Astrocyte of the spinal cord (primary cell): ENCODE measurements around the gene AFM.

Source experiments
- DNase-seq: peaks from one replicate; pipeline ENCODE4 v3.0.0; 2011; ENCODE audit warnings: low read depth, low spot score
- H3K4me3 ChIP-seq: 2 replicates; pipeline ENCODE4 v1.5.1; 2011; ENCODE audit warnings: low read depth, mild to moderate bottlenecking, low read length, moderate library complexity
- in situ Hi-C: cut with HindIII; loops from 2 replicates; pipeline ENCODE4 v1.10.0; 2017; ENCODE audit warnings: low sequenced_read_pairs
- TF ChIP-seq, protein P1 (sequence below): IDR thresholded peaks from 2 replicates; pipeline ENCODE4 v1.5.1; 2012; ENCODE audit warnings: low read depth, mild to moderate bottlenecking, low read length, inconsistent platforms

Gene AFM

DNA sequence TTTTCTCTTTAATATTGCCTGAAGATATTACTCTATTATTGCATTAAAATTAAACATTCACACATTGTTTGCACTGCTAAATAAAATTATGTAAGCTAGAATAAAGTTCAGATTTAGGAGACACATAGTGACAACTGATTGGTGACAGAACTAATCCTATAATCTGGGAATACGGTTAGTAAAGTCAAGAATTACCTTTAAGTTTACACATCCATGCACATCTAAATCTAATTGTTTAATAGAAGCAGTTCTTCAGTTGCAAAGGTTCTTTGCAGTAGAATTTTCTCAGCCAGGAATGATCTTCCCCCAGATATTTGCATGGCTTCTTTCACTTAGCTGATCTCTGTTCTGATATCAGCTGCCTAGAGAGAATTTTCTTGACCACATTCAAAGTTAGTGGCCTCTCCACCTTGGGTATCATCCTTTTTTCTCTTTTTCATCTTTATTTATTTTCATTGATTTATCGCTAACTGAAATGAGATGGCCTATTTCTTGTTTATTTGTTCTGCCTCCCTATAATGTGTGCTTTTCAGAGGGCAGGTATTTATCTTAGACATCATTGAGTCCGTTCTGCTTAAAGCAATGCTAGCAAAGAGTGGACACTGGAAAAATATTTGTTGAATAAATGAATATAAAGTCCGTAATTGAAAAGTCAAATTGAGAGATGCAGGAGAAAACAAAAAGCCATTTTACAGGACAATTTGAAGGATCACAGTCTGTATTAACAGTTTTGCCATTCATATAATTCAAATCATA, 32.9 kb upstream of the AFM start:
- in situ Hi-C loops: no loop called here
- TF ChIP-seq, protein P1, sequence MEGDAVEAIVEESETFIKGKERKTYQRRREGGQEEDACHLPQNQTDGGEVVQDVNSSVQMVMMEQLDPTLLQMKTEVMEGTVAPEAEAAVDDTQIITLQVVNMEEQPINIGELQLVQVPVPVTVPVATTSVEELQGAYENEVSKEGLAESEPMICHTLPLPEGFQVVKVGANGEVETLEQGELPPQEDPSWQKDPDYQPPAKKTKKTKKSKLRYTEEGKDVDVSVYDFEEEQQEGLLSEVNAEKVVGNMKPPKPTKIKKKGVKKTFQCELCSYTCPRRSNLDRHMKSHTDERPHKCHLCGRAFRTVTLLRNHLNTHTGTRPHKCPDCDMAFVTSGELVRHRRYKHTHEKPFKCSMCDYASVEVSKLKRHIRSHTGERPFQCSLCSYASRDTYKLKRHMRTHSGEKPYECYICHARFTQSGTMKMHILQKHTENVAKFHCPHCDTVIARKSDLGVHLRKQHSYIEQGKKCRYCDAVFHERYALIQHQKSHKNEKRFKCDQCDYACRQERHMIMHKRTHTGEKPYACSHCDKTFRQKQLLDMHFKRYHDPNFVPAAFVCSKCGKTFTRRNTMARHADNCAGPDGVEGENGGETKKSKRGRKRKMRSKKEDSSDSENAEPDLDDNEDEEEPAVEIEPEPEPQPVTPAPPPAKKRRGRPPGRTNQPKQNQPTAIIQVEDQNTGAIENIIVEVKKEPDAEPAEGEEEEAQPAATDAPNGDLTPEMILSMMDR: no peak
- no peak for DNase-seq
- H3K4me3 ChIP-seq: no peak overlapping the region

DNA sequence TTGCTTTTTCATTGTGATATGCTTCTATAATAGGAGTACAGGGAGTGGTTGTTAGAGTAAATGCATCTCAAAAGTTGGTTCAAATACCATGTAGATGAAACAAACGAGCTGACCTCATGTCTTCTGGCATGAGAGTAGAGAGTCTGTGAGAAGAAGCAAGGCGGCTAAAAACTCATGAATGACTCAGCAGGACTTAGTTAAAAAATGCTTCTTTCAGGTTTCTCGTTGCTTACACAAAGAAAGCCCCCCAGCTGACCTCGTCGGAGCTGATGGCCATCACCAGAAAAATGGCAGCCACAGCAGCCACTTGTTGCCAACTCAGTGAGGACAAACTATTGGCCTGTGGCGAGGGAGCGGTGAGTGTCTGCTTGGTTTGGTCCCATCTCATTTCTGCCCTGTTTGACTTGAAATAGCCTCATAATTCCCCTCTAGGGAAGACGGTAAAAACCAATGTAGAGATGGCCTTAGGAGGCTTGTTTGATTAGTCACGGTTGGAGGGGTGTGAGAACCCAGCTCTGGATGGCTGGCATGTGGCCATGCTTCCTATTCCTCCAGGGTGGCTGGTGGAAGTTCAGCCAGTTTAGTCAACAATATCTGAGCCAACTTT, 31.0 kb upstream of the AFM start:
- in situ Hi-C loops: no loop called here
- TF ChIP-seq, protein P1: no peak
- H3K4me3 ChIP-seq: peak overlapping the region; percentile 13
- DNase-seq: peak; percentile 97

DNA sequence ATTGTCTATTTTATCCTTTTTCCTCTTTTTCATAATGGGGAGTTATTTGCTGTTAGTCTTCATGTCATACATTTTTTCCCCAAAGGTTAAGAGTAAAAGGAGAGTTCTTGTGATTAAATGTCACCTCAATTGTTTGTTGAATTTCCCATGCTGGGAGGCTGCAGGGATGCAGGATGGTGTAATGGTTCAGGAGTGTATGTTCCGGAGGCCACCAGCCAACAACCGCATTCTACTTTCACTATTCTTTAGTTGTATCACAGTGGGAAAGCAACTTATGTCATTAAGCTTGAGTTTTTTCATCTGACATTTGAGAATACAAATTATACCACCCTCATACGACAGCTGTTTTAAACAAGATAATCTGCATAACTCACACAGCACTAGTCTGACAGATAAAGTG, 30.1 kb upstream of the AFM start:
- TF ChIP-seq, protein P1: no peak
- no peak overlapping the region for H3K4me3 ChIP-seq
- in situ Hi-C loops: no loop called here
- peak; percentile 93 for DNase-seq

DNA sequence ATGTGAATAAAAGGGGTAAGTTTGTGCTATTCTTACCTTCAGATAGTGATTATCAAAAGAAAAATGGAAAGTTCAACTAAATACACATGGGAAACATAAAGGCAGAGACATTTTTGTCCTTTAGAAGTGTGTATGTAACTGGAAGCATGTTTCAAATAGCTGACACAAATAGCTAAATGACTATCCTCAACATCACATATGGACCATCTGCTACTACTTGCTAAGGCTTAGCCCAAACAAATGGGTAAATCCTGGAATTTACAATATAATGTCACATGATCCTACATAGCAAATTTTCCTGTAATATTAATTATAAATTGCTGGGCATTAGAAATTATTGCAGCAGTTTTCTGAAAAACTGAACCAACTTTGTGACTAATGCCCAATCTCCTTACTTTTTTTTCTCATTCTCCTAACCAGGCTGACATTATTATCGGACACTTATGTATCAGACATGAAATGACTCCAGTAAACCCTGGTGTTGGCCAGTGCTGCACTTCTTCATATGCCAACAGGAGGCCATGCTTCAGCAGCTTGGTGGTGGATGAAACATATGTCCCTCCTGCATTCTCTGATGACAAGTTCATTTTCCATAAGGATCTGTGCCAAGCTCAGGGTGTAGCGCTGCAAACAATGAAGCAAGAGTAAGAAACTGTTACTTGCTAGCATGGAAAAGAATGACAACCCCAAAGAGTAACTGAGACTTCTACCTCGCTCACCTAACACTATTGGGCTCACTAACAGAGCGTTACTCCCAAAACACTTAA, 29.4 kb upstream of the AFM start:
- in situ Hi-C loops: no loop called here
- no peak for DNase-seq
- TF ChIP-seq, protein P1: no peak
- H3K4me3 ChIP-seq: no peak overlapping the region

DNA sequence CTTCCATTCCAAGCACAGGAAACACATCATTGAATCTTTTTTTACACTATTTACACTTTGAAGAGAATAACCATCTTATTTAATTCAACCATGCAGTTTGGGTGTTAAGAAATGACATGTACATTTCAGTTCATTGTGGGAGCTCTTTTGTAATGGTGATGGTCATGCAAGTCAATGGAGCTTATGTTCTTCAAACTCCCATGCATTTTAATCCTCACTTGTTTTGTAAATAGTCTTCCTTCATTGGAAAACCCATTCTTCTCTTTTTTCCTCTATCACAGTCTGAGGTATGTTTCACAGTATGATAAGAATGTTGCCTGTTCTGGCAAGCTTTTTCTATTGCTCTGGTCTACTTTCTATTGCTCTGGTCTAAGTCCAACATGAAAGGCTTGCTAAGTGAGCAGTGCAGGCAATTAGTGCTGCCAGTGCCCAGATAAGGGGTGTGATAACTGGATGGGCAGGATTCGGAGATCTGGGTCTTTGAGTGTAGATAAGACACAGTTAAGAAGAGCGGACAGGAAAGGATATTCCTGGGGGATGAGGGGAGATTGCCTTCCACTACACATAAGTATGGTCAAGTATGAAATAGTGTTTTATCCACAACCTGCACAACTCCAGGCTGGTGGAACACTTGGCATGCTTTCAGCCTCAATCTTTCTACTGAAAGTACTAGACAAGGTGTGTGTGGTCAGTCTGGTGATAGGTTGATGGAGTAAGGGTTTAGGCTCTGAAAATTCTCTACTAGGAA, 28.4 kb upstream of the AFM start:
- no peak for DNase-seq
- in situ Hi-C loops: no loop called here
- H3K4me3 ChIP-seq: no peak overlapping the region
- TF ChIP-seq, protein P1: no peak

DNA sequence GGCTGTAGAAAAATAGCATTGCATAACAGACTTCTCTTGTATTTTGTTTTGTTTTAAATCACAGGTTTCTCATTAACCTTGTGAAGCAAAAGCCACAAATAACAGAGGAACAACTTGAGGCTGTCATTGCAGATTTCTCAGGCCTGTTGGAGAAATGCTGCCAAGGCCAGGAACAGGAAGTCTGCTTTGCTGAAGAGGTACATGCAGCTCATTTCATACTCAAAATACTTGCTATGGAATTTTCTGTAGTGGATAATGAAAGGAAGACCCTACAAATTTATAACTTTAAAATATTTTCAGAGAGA, 27.9 kb upstream of the AFM start:
- in situ Hi-C loops: no loop called here
- TF ChIP-seq, protein P1: no peak

More for the DNA sequence above, 27.9 kb upstream of the AFM start:
- H3K4me3 ChIP-seq: no peak overlapping the region
- DNase-seq: no peak
